GM21447 (cell line): ENCODE results near the gene TUBAL3.

ENCODE experiments used
- ATAC-seq: cut with Tn5 transposase; IDR thresholded peaks from one replicate; pipeline ENCODE4 v1.9.1; 2021; ENCODE audit not compliant: unreplicated experiment

TUBAL3 gene

GRCh38 chr10:5343979-5344378, 60.6 kb downstream of the TUBAL3 start:
- ATAC-seq, result no peak

DNA sequence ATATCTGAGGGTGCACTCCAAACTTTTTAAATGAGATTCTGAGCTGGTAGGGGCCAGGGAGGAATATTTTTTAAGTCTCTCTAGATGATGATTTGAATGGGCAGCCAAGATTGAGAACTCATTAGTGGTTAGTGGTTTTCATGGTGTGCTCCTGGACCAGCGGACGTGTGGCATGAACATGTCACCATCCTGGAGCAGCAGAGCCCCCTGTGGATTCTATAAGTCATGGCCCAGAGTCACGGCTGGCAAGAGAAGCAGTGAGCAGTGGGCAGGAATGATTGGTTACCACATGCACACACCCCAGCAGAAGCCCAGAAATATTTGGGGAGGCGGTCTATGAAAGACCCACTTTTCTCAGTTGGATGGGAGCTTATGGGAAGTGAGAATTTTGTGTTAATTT, 61.1 kb downstream of the TUBAL3 start:
- no peak for ATAC-seq
